ENCODE results near the gene TBC1D9B. TPM values are rescaled to one million over a fixed set of nuclear protein-coding genes. Genes with fewer than 3 reads are reported as not detected.

TBC1D9B gene
- total RNA-seq, 2 experiments from 2014 or later = 92.4 to 94.6 TPM

DNA sequence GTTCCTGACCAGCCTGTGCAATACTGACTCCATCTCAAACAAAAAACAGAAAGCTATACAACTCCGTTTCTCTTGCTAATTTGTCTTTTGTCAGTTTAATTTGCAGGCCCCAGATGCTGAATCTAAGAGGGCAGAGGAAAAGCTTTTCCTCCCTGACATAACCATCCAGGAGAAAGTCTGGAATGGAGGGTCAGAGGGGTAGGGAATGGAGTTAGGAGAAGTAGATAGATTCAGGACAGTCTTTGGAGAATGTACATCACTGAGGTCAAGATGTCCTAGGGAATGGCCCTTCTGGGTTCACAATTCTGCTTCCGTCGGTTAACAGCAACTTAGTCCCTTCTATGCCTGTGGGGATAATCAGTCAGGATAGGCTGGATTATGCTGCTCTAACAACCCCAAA lies 93.6 kb downstream of the TBC1D9B start:
- Mint-ChIP-seq H3K4me3 (no peak overlapping the region), H3K4me1 (ENCODE audit: low read depth) (peaks cover 9% of the 10 kb centered on the region), H3K36me3 (ENCODE audit: low read depth) (peaks cover 17% of the 10 kb centered on the region), H3K9me3 (no peaks in the 10 kb centered on the region), H3K27me3 (no peaks in the 10 kb centered on the region), H3K27ac (no peak overlapping the region)
- intact Hi-C loops (cut with micrococcal nuclease) = no loop called here
- CTCF ChIA-PET = interaction anchor here (1.3 to 2.5 kb wide), 2 partner anchors 12 to 51 kb away, joined by 3 to 7 read pairs; no protein-coding TSS in a partner anchor
- POLR2A ChIA-PET = interaction anchor here (0.9 kb wide), 2 partner anchors 8 to 10 kb away, joined by 3 read pairs; no protein-coding TSS in a partner anchor
- no peak for DNase-seq
- TF ChIP-seq, protein P1, sequence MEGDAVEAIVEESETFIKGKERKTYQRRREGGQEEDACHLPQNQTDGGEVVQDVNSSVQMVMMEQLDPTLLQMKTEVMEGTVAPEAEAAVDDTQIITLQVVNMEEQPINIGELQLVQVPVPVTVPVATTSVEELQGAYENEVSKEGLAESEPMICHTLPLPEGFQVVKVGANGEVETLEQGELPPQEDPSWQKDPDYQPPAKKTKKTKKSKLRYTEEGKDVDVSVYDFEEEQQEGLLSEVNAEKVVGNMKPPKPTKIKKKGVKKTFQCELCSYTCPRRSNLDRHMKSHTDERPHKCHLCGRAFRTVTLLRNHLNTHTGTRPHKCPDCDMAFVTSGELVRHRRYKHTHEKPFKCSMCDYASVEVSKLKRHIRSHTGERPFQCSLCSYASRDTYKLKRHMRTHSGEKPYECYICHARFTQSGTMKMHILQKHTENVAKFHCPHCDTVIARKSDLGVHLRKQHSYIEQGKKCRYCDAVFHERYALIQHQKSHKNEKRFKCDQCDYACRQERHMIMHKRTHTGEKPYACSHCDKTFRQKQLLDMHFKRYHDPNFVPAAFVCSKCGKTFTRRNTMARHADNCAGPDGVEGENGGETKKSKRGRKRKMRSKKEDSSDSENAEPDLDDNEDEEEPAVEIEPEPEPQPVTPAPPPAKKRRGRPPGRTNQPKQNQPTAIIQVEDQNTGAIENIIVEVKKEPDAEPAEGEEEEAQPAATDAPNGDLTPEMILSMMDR (IDR thresholded peaks at IDR 0.05) = no peak
- ATAC-seq = no peak

DNA sequence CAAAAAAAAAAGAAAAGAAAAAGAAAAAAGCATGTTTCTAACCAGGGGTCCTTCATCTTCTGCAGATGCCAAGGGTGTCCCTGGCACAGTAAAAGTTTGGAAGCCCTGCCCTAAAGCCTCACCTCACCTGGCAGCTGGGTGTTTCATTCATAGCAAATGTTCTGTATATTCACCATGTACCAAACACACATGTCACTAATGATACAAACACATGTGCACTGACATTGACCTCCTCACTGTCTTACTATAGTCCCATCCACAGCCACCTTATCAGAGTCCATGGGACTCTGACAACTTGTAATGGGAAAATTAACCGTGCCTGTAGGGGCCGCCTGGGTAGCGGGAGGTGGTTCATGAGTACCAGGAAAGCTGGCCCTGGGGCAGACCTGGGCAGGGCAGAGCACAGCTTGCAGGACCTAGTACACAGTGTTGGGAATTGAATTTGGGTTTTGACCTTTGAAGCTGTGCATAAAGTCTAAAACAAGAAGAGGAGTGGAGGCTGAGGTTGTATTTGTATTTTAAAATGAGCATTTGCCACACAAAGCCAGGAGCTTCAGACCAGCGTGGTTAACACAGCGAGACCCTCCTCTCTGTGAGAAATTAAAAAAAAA lies 94.6 kb downstream of the TBC1D9B start:
- Mint-ChIP-seq H3K27me3 (no peaks in the 10 kb centered on the region), H3K4me3 (no peak overlapping the region), H3K4me1 (ENCODE audit: low read depth) (peaks cover 2% of the 10 kb centered on the region), H3K9me3 (no peaks in the 10 kb centered on the region), H3K27ac (no peak overlapping the region), H3K36me3 (ENCODE audit: low read depth) (peaks cover 17% of the 10 kb centered on the region)
- POLR2A ChIA-PET = no interaction called here
- DNase-seq (no peak), ATAC-seq (no peak)
- CTCF ChIA-PET = interaction anchor here (1.0 to 2.5 kb wide), 3 partner anchors 11 to 50 kb away, joined by 3 to 7 read pairs (median 3); no protein-coding TSS in a partner anchor
- TF ChIP-seq, protein P1 (IDR thresholded peaks at IDR 0.05) = no peak
- intact Hi-C loops (cut with micrococcal nuclease) = no loop called here

DNA sequence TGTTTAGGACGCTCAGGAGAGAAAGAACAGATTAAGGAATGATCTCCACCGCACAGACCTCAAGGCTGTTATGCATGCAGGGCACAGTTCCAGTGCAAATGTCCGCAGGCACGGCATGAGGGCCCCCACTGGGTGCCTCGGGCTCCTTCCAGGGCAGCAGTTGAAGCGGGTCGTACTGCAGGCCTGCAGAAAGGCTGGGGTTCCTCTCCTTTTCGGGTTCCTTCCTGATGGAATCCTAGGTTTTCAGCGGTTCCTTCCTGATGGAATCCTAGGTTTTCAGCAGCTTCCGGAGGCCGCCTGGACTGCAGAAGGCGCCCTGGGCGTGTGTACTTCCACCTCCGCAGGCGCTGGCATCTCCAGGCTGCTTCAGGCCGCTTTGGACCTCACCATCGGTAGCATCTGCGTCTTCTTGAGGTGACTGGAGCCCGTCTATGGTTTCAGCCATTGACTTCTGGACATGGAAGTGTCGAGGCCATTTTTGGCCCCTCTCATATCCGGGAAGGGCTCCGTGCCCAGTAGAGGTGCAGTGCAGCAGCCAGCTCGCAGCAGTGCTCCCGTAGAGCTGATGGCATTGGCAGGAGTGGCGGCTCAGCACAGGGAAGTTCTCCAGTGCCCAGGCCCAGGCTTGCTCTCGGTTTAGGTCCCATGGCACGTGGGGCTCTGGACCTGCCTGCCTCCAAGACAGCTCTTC lies 95.4 kb downstream of the TBC1D9B start:
- Mint-ChIP-seq H3K36me3 (ENCODE audit: low read depth) (peaks cover 17% of the 10 kb centered on the region), H3K27me3 (no peaks in the 10 kb centered on the region), H3K4me1 (ENCODE audit: low read depth) (no peaks in the 10 kb centered on the region), H3K27ac (no peak overlapping the region), H3K9me3 (no peaks in the 10 kb centered on the region), H3K4me3 (no peak overlapping the region)
- intact Hi-C loops (cut with micrococcal nuclease) = no loop called here
- POLR2A ChIA-PET = no interaction called here
- TF ChIP-seq, protein P1 (IDR thresholded peaks at IDR 0.05) = no peak
- CTCF ChIA-PET = interaction anchor here (1.0 to 2.5 kb wide), 4 partner anchors 8 to 25 kb away, joined by 3 to 7 read pairs (median 3); no protein-coding TSS in a partner anchor
- DNase-seq (no peak), ATAC-seq (no peak)

Other genes starting within 250 kb of the TBC1D9B start
- 1 to 10 TPM in 1 of 2 experiments, under 1 TPM in 1; 0.47 to 1.2 TPM for gene CBY3, start 226.9 kb downstream of the TBC1D9B start, total RNA-seq
- 100 to 1,000 TPM; 431 to 444 TPM for gene CANX, start 208.9 kb downstream of the TBC1D9B start, total RNA-seq
- 10 to 100 TPM; 26.1 to 26.6 TPM for gene MAML1, start 175.1 kb downstream of the TBC1D9B start, total RNA-seq
- gene LTC4S, start 113.9 kb downstream of the TBC1D9B start, total RNA-seq = 1 to 10 TPM in 1 of 2 experiments, not detected in 1; 1.3 TPM
- 10 to 100 TPM; 62.8 to 65.9 TPM for gene MGAT4B, start 101.0 kb downstream of the TBC1D9B start, total RNA-seq
- gene SQSTM1, start 87.0 kb downstream of the TBC1D9B start, total RNA-seq = 100 to 1,000 TPM; 105 to 123 TPM
- gene MRNIP, start 49.1 kb downstream of the TBC1D9B start, total RNA-seq = 10 to 100 TPM; 19.8 to 21.5 TPM
- gene RNF130, start 163.9 kb upstream of the TBC1D9B start, total RNA-seq = 10 to 100 TPM; 10.1 to 10.6 TPM